SU-DHL-6 (cell line): Measurements from ENCODE around the gene HOXA9.

ENCODE experiments used
- H2AFZ ChIP-seq: fragments of 200-600 bp; sonication (generic); 2 replicates; pipeline ENCODE4 v1.6.1; 2014; ENCODE audit warnings: low read depth, mild to moderate bottlenecking, moderate library complexity, mixed read lengths, antibody characterized with exemption, low read length; ENCODE audit not compliant: severe bottlenecking
- H3F3A ChIP-seq: fragments of 200-600 bp; shearing (Covaris generic); 2 replicates; pipeline ENCODE4 v1.6.0; 2016; ENCODE audit warnings: antibody characterized with exemption, mild to moderate bottlenecking; ENCODE audit not compliant: insufficient read depth
- H3K27ac ChIP-seq: fragments of 200-600 bp; sonication (generic); 2 replicates; pipeline ENCODE4 v1.5.1; 2016; ENCODE audit warnings: low read depth, mild to moderate bottlenecking, low read length, moderate library complexity, mixed read lengths
- H3K27me3 ChIP-seq: fragments of 200-600 bp; sonication (generic), shearing (Covaris generic); 2 replicates; pipeline ENCODE4 v1.6.0; 2014; ENCODE audit warnings: mild to moderate bottlenecking, low read length
- H3K36me3 ChIP-seq: fragments of 200-600 bp; sonication (generic); 2 replicates; pipeline ENCODE4 v1.6.1; 2014; ENCODE audit warnings: mild to moderate bottlenecking, low read length, mixed read lengths
- H3K4me2 ChIP-seq: fragments of 300-600, 200-600 bp; shearing (Covaris generic), sonication (generic); 2 replicates; pipeline ENCODE4 v1.6.0; 2014; ENCODE audit warnings: low read length, low read depth, mild to moderate bottlenecking; ENCODE audit not compliant: poor library complexity, severe bottlenecking
- H3K4me3 ChIP-seq: fragments of 200-600 bp; sonication (generic); 2 replicates; pipeline ENCODE4 v1.5.1; 2014; ENCODE audit warnings: antibody characterized with exemption, low read length, mild to moderate bottlenecking, mixed read lengths; ENCODE audit not compliant: insufficient read depth, poor library complexity, severe bottlenecking
- H3K79me2 ChIP-seq: fragments of 200-600 bp; sonication (generic); 2 replicates; pipeline ENCODE4 v1.6.1; 2014; ENCODE audit warnings: mild to moderate bottlenecking, low read length, moderate library complexity; ENCODE audit not compliant: insufficient read depth
- H3K9ac ChIP-seq: fragments of 200-600 bp; sonication (generic); 2 replicates; pipeline ENCODE4 v1.7.0; 2014; ENCODE audit warnings: mild to moderate bottlenecking, low read length
- H3K9me2 ChIP-seq: fragments of 200-600 bp; sonication (generic); replicated peaks from 2 replicates; pipeline ENCODE4 v1.6.1; 2014; ENCODE audit warnings: low read length; ENCODE audit not compliant: insufficient read depth
- H3K9me3 ChIP-seq: fragments of 200-600 bp; sonication (generic); 2 replicates; pipeline ENCODE4 v1.6.1; 2014; ENCODE audit warnings: low read length, mixed read lengths; ENCODE audit not compliant: insufficient read depth
- H4K20me1 ChIP-seq: fragments of 200-600 bp; sonication (generic); 2 replicates; pipeline ENCODE4 v1.6.1; 2014; ENCODE audit warnings: low read depth, mild to moderate bottlenecking, antibody characterized with exemption, low read length, moderate library complexity, mixed read lengths
- CTCF ChIP-seq: fragments of 200-600 bp; sonication (generic); IDR thresholded peaks from one replicate; pipeline ENCODE4 v1.5.1; 2017; ENCODE audit warnings: antibody characterized with exemption, mild to moderate bottlenecking, low read length, moderate library complexity; ENCODE audit not compliant: insufficient read depth, poor library complexity, severe bottlenecking
- EZH2phosphoT487 ChIP-seq: fragments of 200-600 bp; sonication (generic), shearing (Covaris generic); conservative IDR thresholded peaks from 2 replicates; pipeline ENCODE4 v1.6.1; 2018; ENCODE audit warnings: mild to moderate bottlenecking, antibody characterized with exemption, low read length, moderate library complexity, mixed read lengths

Gene HOXA9

DNA sequence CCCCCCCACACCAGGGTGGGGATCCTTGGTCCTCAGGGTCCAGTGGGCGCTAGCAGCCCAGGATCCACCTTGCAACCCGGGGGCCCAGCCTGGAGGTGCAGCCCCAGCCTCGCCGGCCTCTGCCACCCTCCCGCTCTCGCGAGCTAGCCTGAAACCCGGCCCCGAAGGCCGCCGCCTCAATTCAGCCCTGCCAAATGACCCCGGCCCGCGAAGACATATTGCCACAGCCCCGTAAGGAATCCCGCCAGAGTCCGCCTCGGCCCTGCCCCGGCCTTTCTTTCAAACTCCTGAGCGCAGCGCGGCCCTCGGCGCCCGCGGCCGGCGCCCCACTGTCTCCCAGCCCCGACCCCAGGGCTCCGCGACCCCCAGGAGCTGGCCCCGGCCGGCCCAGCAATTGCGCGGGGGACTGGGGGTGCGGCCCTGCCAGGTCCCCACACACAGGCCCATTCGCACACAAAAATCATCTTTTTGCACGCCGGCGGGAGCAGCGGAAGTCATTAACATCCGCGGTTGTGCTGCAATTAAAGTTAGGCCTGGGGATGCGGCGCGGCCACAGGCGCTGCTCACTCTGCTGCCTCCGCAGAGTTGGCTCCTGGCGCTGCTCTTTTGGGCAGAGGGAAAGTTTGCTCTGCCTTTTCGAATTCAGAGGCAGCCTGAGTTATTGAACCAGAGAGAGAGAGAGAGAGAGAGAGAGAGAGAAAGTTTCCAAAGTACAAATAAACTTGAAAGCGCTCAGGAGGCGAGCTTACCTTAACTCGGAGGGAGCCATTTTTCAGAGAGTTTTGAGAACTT lies 25.8 kb downstream of the HOXA9 start:
- no peak overlapping the region for H3K4me2 ChIP-seq
- TF ChIP-seq EZH2phosphoT487, result no peak
- no peak for TF ChIP-seq CTCF
- no peak overlapping the region for H3K27ac ChIP-seq
- H3K9me2 ChIP-seq, result no peaks in the 10 kb centered on the region
- no peak overlapping the region for H3K9ac ChIP-seq
- no peak overlapping the region for H3K4me3 ChIP-seq
- H3K27me3 ChIP-seq, result no peaks in the 10 kb centered on the region
- no peaks in the 10 kb centered on the region for H3K79me2 ChIP-seq
- H3K9me3 ChIP-seq, result no peaks in the 10 kb centered on the region
- no peaks in the 10 kb centered on the region for H3F3A ChIP-seq
- no peaks in the 10 kb centered on the region for H3K36me3 ChIP-seq
- no peak overlapping the region for H2AFZ ChIP-seq
- H4K20me1 ChIP-seq, result no peaks in the 10 kb centered on the region

- H3K9ac ChIP-seq, result no peak overlapping the region
- no peak overlapping the region for H3K27ac ChIP-seq
- no peak overlapping the region for H3K4me2 ChIP-seq
Measured at GRCh38 chr7:27138985-27139333, 26.4 kb downstream of the HOXA9 start.

GRCh38 chr7:27138472-27138871 lies 26.9 kb downstream of the HOXA9 start:
- Histone ChIP-seq H3K36me3 (no peaks in the 10 kb centered on the region), H3K4me3 (no peak overlapping the region), H3K9me3 (no peaks in the 10 kb centered on the region), H3F3A (no peaks in the 10 kb centered on the region), H3K27ac (no peak overlapping the region), H3K9ac (no peak overlapping the region), H2AFZ (no peak overlapping the region), H4K20me1 (no peaks in the 10 kb centered on the region), H3K27me3 (no peaks in the 10 kb centered on the region), H3K9me2 (no peaks in the 10 kb centered on the region), H3K79me2 (no peaks in the 10 kb centered on the region), H3K4me2 (no peak overlapping the region)
- no peak for TF ChIP-seq CTCF
- TF ChIP-seq EZH2phosphoT487, result no peak

More at GRCh38 chr7:27138985-27139333, 26.4 kb downstream of the HOXA9 start:
- Histone ChIP-seq H4K20me1 (no peaks in the 10 kb centered on the region), H2AFZ (no peak overlapping the region), H3K36me3 (no peaks in the 10 kb centered on the region), H3K9me2 (no peaks in the 10 kb centered on the region), H3K27me3 (no peaks in the 10 kb centered on the region), H3K4me3 (no peak overlapping the region), H3K79me2 (no peaks in the 10 kb centered on the region), H3F3A (no peaks in the 10 kb centered on the region), H3K9me3 (no peaks in the 10 kb centered on the region)
- TF ChIP-seq EZH2phosphoT487 (no peak), CTCF (no peak)
